NCI-H510A treated with DMSO at 0.1 percent for 48 hours (cell line): ENCODE data around the gene CCND3.

Experiments used
- DNase-seq: peaks from one replicate; lab custom pipeline; 2025; lab: John Stamatoyannopoulos, UW

Gene CCND3

DNA sequence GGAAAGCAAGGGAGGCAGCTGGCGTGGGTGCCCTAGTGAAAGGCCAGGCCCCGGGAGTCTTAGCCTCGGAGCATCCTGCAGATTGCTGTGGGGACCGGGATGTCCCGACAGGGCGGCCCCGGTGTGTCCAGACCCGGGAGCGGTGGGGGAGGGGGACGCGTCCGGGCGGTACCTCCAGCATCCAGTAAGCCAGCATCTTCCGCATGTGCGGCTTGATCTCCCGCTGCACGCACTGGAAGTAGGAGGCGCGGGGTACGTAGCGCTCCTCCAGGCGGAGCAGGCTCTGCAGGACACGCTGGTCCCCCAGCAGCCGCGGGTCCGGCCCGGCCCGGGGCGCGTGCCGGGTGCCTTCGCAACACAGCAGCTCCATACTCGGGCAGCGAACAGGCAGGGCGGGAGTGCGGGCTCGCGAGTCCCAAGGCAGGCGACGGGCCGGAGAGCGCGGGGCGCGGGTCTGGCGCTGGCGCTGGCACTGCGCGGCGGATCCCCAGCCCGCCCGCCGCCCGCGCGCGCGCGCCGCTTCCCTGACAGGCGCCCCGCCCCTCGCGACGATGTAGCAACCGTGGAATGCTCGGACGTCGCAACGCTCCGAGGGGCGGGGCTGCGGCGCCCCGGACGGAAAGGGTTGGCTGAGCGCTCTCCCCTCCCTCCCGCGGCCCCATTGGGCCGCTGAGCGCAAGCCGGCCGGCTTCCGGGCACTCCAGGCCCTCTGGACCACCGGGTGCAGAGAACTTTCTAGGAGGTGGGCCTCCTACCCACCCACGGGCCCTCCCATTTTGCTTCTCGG lies at the start of gene CCND3:
Gene CCND3, minus strand, starts transcription at position 529 of the 787 bp plus-strand sequence. Its CDS starts 159 bp downstream, at position 370.
- peak; percentile 96 for DNase-seq

DNA sequence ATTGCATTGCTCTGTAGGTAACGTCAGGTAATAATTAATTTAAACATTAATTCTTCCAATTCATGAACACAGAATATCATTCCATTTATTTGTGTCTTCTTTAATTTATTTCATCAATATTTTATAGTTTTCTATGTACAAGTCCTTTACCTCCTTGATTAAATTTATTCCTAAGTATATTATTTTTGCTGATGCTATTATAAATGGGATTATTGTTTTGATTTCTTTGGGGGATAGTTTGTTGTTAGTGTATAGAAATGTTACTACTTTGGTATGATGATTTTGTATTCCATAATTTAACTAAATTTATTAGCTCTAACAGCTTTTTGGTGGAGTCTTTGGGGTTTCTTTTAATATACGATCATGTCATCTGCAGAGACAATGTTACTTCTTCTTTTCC lies 44.7 kb upstream of the CCND3 start:
- DNase-seq, result no peak

DNA sequence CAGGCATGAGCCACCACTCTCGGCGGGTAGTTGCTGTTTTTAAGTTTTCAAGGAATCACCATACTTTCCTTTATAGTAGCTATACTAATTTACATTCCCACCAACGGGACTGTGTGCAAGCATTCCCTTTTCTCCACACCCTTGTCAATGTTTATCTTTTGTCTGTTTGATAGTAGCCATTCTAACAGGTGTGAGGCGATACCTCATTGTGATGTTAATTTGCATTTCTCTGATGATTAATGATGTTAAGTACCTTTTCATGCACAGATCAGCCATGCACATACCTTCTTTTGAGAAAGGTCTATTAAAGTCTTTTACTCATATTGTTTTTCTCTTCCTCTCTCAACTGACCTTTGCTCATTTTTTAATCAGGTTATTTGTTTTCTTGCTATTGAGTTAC lies 43.0 kb upstream of the CCND3 start:
- DNase-seq, result no peak

DNA sequence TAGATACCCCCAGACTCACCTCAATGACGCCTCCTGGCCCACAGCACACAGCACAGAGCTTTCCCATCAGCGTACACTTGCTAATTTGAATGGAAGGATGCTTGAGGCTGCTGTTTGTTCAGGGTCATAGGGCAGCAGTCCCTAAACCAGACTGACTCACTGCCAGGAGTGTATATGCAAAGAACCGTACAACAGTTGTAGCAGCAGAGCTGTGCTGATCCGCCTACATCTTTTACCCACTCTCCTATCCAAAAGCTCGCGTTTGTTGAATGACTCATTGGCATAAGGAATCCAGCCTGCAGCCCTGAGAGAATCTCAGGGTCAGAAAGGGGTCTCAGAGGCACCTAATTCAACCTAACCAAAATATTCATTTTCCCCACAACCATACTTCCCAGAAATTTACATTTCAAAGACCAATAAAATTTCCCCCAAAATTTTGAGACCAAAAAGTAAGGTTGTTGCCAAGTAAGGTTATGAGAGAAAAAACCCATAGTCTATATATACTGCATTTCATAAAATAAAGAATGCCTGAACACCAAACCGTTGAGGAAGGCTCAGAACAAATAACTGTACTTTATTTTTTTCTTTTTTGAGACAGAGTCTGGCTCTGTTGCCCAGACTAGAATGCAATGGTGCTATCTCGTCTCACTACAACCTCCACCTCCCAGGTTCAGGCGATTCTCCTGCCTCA lies 35.3 kb upstream of the CCND3 start:
- no peak for DNase-seq

DNA sequence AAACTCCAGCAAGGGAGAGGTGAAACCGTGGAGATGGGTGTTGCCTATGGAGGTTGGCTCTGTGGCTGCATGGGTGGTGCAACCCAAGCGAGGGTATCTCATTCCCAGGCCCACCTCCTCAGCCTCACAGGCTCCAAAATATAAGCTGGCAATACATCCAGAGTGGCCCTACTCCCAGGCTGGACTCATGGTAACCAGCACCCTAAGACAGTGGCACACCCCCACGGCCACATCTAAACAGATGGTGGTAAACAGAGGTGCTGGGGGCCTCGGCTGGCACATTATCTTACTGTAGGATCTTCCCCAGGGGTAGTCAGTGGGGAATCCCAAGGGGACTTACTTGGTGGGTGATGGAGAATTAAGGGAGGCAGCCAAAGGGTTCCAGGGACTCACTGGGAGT lies 33.7 kb upstream of the CCND3 start:
- no peak for DNase-seq

DNA sequence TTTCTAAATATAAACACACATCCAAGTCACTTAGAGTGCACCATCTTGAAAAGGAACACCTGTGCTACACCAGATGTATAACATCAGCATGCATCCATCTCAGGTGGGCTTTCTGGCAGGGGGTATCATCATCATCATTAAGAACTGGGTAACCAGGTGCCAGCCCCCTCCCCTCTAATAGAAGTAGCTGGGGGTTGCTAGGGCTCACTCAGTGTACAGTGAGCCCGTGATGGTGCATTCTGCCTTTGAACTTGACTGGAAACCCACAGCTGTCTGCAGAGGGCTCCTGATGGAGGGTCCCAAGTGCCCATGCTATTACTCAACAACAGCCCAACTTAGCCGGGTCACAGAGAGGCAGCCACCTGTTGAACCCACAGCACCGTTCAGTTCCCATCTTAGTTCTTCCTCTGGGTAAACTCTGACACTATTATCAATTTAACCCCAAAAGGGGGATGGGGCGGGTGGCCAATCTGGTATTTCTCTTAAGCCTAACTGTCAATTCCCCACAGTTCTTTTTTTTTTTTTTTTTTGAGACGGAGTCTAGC lies 32.7 kb upstream of the CCND3 start:
- DNase-seq, result no peak

DNA sequence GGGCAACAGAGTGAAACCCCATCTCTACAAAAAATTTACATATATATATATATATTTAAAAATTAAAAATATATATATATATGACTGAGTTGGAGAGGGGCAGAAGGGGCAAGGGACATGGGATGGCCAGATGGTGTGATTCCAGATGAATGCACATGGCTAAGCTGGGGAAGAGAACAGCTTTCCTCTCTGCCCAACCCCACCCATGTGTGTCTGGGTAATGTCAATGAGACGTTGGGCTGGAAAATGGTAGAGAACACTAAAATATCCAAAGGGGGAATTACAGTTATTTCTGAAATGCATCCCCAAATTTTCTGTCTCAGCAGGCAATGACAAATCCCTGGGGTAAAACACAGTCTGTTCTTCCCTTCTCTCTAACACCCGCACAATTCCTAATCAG lies 31.2 kb upstream of the CCND3 start:
- no peak for DNase-seq

DNA sequence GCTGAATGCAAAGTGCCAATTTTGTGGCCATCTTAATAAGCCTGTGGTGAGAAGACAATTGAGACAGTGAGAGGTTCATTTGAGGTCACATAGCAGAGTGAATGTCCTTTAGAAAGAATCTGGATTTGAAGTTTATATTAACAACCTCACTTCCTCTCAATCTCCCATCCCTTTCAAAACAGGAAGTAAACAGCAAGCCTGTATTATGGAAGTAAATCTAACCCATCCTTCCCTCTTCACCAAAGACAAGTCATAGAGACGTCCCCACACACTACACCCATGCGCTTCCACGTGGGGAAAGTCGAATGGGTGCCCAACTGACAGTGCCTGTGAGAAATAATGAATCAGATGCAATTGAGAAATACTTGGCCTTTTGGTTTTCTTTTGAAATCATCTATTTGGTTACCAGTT lies 28.8 kb upstream of the CCND3 start:
- no peak for DNase-seq

DNA sequence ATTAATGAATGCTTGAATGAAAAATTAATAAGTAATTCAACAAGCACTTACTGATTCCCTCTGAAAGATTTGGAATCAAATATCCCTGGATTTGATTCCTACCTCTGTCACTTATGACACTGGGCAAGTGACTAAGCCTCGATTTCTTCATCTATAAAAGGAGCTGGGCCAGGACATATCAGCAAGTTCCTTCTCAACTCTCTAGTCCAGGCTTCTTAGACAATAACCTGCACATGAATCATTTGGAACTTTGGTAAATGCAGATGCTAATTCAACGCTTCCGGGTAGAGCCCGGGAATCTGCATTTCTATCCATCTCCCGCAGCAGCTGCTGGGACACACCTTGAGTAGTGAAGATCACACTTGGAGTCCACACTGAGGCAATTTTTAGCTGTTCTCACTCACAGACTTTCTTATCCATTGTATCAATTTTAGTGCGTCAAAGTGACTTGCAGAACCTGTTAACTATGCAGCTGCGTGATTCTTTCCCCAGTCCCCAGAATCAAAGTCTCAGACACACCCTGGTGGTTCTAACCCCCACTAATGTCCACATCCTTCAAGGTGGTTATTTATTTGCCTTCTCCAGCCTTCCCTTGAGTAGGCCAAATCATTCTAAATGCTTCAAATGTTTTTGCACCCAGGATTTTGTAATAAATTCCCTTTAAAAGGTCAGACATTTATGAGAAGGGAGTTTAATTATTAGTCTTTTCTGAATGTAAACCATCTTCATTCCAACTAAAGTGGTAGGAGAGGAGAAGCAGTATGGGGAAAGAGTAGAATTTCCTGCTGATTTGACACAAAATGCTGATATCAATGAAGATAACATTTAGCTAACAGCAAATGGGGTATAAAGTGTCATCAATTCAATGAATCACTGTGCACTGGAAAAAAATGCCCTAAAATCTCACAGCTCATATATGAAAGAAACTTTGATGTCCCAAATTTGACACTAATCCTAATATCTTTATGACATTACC lies 26.0 kb upstream of the CCND3 start:
- no peak for DNase-seq

DNA sequence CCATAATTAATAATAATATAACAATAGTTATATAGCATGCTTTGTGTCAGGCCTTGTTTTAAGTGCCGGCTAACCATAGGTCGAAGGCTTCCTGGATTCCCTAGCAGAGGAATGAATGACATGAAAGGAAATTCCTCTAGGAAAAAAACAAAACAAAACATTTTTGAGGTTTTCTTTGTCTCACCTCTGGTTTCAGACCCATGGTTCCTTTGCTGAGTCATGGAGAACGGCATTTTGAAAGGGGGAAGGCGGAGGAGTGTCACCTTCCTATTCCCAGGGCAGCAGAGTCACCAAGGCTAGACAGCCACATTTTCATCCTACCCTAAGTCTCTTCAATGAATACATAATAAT lies 25.3 kb upstream of the CCND3 start:
- DNase-seq, result no peak

DNA sequence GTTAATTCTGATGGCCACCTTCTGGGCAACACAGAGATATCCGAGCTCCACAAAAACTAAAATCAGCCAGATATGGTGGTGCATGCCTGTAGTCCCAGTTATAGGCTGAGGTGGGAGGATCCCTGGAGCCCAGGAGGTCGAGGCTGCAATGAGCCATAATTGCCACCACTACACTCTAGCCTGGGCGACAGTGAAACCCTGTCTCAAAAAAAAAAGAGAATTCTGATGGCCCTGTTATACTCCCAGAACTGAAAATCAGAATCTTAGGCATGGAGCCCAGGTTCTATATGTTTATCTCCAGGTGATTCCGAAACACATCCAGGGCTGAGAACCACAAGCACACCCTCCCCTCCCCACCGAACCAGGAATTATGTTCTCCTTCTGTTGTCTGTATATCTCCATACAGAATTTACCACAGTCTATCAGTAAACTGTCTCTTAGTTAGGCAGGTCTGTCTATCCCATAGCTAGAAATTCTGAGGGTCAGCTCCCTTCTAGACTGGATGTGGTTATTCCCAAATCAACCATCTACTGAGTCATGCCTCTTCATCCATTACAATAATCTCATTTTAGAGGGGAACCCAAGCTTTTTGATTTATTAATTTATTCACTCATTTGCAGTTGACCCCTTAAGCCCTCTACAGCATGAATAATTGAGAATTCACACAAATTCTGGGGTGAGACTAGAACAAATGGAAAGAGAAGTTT lies 24.8 kb upstream of the CCND3 start:
- DNase-seq, result no peak

DNA sequence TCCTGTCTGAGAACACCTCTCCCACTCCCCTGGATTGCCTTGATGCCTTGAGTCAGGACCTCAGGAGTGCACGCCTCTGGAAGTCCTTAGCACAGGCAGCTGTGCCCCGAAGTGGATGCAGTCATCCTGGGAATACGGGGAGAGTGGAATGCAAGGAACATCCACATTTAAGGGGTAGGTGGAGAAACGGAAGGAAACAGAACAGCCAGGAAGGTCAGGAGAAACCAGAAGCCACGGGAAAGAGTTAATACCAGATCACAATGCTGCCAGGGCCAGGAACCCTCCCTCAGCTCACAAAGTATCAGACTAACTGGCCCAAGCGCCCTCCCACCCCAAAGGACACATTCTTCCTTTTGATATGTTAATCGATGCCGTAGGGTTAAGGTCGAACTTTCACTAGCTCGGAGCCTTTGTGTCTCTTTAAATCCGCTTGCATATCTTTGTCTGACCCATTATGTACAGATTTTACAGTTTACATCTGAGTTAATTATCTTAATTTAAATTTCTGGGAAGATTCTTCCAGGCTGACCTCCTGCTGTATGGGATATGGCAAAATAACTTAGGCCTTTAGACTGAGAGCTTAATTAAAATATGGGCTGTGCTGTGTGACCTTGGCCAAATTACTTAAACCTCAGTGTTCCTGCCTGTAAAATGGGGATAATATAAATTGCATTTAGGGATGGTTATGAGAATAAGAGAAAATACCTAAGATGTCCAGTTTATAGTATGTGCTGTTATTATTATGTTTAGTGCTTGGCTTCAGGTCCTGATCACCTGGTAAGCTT lies 24.0 kb upstream of the CCND3 start:
- no peak for DNase-seq

DNA sequence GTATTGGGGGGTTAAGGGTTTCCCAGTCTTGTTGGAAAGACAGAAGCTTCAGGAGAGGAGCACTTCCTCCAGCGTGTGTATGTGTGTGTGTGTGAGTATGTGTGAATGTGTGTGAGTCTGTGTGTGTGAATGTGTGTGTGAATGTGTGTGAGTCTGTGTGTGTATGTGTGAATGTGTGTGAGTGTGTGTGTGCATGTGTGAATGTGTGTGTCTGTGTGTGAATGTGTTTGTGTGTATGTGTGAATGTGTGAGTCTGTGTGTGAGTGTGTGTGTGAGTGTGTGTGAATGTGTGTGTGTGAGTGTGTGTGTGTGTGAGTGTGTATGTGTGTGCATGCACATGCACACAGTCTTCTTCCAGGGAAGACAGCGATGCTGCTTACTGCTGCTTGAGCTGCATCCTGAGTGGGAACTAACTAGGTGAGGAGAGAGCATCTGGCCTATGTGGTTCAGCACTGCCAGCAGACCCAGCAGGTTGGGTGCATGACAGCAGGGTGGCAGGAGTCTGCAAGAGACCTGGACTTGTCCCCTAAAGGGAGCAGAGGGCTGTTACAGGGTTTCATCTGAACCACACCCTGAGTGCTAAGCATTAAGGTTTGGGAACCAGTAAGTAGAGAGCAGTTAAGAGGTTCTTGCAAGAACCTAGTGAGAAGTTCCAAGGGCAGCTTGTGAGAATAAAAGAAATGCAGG lies 22.7 kb upstream of the CCND3 start:
- no peak for DNase-seq

DNA sequence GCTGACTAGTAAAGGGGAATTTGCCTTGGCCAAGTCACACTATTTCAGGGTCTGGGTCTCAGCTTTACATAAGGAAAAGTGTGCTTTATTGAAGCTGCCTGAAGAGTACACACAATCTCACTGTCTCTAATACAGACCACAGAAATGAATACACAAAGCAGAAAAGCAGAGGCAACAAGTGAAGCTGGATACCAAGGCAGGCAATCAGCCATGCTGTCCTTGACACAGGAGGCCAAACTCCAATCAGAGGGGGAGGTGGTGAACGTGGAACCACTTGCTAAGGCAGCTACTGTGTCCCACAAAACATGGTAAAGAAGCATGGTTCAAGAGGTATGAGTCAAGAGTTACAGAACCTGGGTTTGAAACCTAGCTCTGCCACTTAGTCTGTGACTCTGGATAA lies 21.8 kb upstream of the CCND3 start:
- DNase-seq, result no peak

DNA sequence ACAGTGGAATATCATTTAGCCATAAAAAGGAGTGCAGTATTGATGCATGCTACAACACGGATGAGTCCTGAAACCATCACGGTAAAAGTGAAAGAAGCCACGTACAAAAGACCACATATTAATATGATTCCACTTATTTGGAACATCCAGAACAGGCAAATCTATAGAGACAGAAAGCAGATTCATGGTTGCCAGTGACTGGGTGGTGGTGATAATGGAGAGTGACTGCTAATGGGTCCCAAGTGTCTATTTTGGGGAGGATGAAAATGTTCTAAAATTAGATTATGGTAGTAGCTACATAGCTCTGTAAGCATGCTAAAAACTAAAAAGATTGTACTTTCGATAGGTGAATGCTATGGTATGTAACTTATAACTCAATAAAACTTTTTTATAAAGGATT lies 18.4 kb upstream of the CCND3 start:
- no peak for DNase-seq

DNA sequence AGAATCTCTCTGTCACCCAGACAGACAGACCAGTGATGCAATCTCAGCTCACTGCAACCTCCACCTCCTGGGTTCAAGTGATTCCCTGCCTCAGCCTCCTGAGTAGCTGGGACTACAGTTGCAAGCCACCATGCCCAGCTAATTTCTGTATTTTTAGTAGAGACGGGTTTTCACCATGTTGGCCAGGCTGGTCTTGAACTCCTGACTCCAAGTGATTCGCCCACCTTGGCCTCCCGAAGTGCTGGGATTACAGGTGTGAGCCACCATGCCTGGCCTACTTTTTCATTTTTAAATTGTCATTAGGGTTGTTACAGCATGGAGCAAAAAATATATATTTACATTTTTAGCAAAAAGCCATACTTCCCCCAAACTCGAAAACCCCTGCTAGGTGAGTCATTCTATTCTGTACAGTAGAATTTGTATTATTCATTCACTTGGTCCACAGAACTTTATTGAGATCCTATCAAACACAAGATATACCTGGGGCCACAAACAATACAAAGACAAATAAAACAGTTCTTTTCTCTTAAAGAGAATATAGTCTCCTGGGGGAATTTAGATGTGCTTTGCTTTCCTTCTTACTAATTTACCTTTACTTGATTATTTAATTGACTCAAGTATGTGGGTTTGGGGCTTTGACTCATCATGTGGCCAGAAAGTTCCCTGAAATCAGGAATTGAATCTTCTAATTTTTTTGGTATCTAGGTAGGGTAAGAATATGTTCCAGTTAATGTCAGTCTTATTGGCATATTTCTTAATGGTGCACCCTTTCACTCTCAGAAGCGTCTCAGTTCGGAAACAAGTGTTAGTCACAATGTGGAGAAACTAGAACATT lies 16.6 kb upstream of the CCND3 start:
- DNase-seq, result no peak

DNA sequence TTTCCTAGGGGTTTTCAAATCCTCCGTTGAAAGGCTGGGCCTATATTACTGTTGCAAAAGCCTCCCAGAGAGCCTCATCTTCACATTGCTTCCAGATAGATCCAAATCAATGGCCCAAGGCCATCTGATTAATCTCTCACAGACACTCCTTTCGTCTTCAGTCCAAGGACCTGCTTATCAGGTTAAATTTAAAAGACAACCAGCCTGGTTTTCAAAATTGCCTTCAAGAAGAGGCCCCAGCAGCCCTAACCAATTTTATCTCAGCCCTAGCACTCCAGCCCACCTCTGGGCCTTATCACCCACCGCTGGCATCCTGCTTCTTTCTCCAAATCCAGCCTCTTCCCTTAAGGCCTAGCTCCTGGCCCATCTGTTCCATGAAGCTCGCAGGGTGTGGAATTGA lies 15.5 kb upstream of the CCND3 start:
- no peak for DNase-seq

DNA sequence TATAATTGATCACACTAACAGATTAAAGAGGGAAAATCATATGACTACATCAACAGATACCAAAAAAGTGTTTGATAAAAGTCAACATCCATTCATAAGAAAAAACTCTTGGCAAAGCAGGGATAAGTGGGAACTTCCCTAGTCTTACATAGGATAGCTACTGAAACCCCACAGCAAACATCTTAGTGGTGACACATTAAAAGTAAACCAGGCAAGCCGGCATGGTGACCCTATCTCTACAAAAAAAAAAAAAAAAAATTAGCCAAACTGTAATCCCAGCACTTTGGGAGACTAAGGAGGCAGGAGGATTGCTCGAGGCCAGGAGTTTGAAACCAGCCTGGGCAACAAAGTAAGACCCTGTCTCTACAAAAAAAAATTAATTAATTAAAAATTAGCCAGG lies 13.8 kb upstream of the CCND3 start:
- no peak for DNase-seq

DNA sequence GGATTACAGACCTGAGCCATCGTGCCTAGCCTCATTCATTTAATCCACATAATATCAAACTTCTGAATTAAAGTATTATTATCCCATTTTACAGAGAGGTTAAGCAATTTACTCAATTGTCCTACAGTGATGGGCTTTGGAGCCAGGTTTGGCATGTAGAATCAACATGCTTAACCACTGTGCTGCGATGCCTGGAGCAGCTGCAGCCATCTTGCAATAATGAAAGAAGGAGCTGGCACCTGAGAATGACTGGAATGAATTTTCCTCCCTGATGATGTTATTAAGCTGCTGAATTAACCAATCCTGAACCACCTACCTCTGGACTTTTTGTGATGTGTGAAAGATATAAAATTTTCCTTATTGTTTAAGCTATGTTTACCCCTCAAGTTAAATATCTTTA lies 13.1 kb upstream of the CCND3 start:
- no peak for DNase-seq
